ENCODE results near the gene TMEM130.

The TMEM130 gene

GRCh38 chr7:98834949-98835348, 34.9 kb downstream of the TMEM130 start:
- no peaks in the 10 kb centered on the region for H3K9me3 ChIP-seq (ENCODE audit: low read depth, low read length)
- H3K36me3 ChIP-seq (ENCODE audit: insufficient read depth, low read length) = no peaks in the 10 kb centered on the region
- no peak overlapping the region for H3K9ac ChIP-seq (ENCODE audit: insufficient read length)
- H3K4me3 ChIP-seq = no peak overlapping the region
- DNase-seq (ENCODE audit: low read depth, low spot score) = no peak
- H3K27ac ChIP-seq = no peak overlapping the region
- TF ChIP-seq EZH2 (IDR thresholded peaks at IDR 0.05) (no peak), POLR2AphosphoS5 (IDR thresholded peaks at IDR 0.05; ENCODE audit: borderline replicate concordance, low read depth, low read length) (no peak), FOXP2 (optimal IDR thresholded peaks at IDR 0.05; ENCODE audit: control extremely low read depth, extremely low read length, insufficient read depth) (no peak)

- no peaks in the 10 kb centered on the region for H3K9me3 ChIP-seq (ENCODE audit: low read depth, low read length)
- no peak overlapping the region for H3K4me3 ChIP-seq
- no peak overlapping the region for H3K27ac ChIP-seq
- TF ChIP-seq POLR2AphosphoS5 (IDR thresholded peaks at IDR 0.05; ENCODE audit: borderline replicate concordance, low read depth, low read length) = no peak
- no peak for TF ChIP-seq EZH2 (IDR thresholded peaks at IDR 0.05)
- TF ChIP-seq FOXP2 (optimal IDR thresholded peaks at IDR 0.05; ENCODE audit: control extremely low read depth, extremely low read length, insufficient read depth) = no peak
- no peak overlapping the region for H3K9ac ChIP-seq (ENCODE audit: insufficient read length)
- DNase-seq (ENCODE audit: low read depth, low spot score) = no peak
- no peaks in the 10 kb centered on the region for H3K36me3 ChIP-seq (ENCODE audit: insufficient read depth, low read length)
Observed at GRCh38 chr7:98833022-98833421, 36.8 kb downstream of the TMEM130 start.

- TF ChIP-seq POLR2AphosphoS5 (IDR thresholded peaks at IDR 0.05; ENCODE audit: borderline replicate concordance, low read depth, low read length) (no peak), EZH2 (IDR thresholded peaks at IDR 0.05) (no peak), FOXP2 (optimal IDR thresholded peaks at IDR 0.05; ENCODE audit: control extremely low read depth, extremely low read length, insufficient read depth) (no peak)
- Histone ChIP-seq H3K36me3 (ENCODE audit: insufficient read depth, low read length) (no peaks in the 10 kb centered on the region), H3K9me3 (ENCODE audit: low read depth, low read length) (no peaks in the 10 kb centered on the region), H3K4me3 (no peak overlapping the region), H3K27ac (no peak overlapping the region), H3K9ac (ENCODE audit: insufficient read length) (no peak overlapping the region)
- no peak for DNase-seq (ENCODE audit: low read depth, low spot score)
Observed at GRCh38 chr7:98831641-98832221, 38.1 kb downstream of the TMEM130 start.

GRCh38 chr7:98830972-98831548, 38.8 kb downstream of the TMEM130 start:
- Histone ChIP-seq H3K9me3 (ENCODE audit: low read depth, low read length) (no peaks in the 10 kb centered on the region), H3K4me3 (no peak overlapping the region), H3K36me3 (ENCODE audit: insufficient read depth, low read length) (no peaks in the 10 kb centered on the region), H3K9ac (ENCODE audit: insufficient read length) (no peak overlapping the region), H3K27ac (no peak overlapping the region)
- no peak for DNase-seq (ENCODE audit: low read depth, low spot score)
- no peak for TF ChIP-seq EZH2 (IDR thresholded peaks at IDR 0.05)
- TF ChIP-seq FOXP2 (optimal IDR thresholded peaks at IDR 0.05; ENCODE audit: control extremely low read depth, extremely low read length, insufficient read depth) = no peak
- no peak for TF ChIP-seq POLR2AphosphoS5 (IDR thresholded peaks at IDR 0.05; ENCODE audit: borderline replicate concordance, low read depth, low read length)

- no peaks in the 10 kb centered on the region for H3K9me3 ChIP-seq (ENCODE audit: low read depth, low read length)
- TF ChIP-seq EZH2 (IDR thresholded peaks at IDR 0.05) (no peak), POLR2AphosphoS5 (IDR thresholded peaks at IDR 0.05; ENCODE audit: borderline replicate concordance, low read depth, low read length) (no peak), FOXP2 (optimal IDR thresholded peaks at IDR 0.05; ENCODE audit: control extremely low read depth, extremely low read length, insufficient read depth) (no peak)
- H3K4me3 ChIP-seq = no peak overlapping the region
- no peaks in the 10 kb centered on the region for H3K36me3 ChIP-seq (ENCODE audit: insufficient read depth, low read length)
- DNase-seq (ENCODE audit: low read depth, low spot score) = no peak
- H3K27ac ChIP-seq = no peak overlapping the region
- no peak overlapping the region for H3K9ac ChIP-seq (ENCODE audit: insufficient read length)
Observed at GRCh38 chr7:98828368-98828767, 41.4 kb downstream of the TMEM130 start.

- Histone ChIP-seq H3K36me3 (ENCODE audit: insufficient read depth, low read length) (no peaks in the 10 kb centered on the region), H3K4me3 (no peak overlapping the region), H3K9ac (ENCODE audit: insufficient read length) (no peak overlapping the region), H3K27ac (no peak overlapping the region), H3K9me3 (ENCODE audit: low read depth, low read length) (no peaks in the 10 kb centered on the region)
- TF ChIP-seq POLR2AphosphoS5 (IDR thresholded peaks at IDR 0.05; ENCODE audit: borderline replicate concordance, low read depth, low read length) (no peak), FOXP2 (optimal IDR thresholded peaks at IDR 0.05; ENCODE audit: control extremely low read depth, extremely low read length, insufficient read depth) (no peak), EZH2 (IDR thresholded peaks at IDR 0.05) (no peak)
- DNase-seq (ENCODE audit: low read depth, low spot score) = no peak
Observed at GRCh38 chr7:98827258-98827657, 42.6 kb downstream of the TMEM130 start.

GRCh38 chr7:98826811-98827231, 43.0 kb downstream of the TMEM130 start:
- no peak for DNase-seq (ENCODE audit: low read depth, low spot score)
- Histone ChIP-seq H3K4me3 (no peak overlapping the region), H3K27ac (no peak overlapping the region), H3K9ac (ENCODE audit: insufficient read length) (no peak overlapping the region), H3K36me3 (ENCODE audit: insufficient read depth, low read length) (no peaks in the 10 kb centered on the region), H3K9me3 (ENCODE audit: low read depth, low read length) (no peaks in the 10 kb centered on the region)
- TF ChIP-seq POLR2AphosphoS5 (IDR thresholded peaks at IDR 0.05; ENCODE audit: borderline replicate concordance, low read depth, low read length) (no peak), FOXP2 (optimal IDR thresholded peaks at IDR 0.05; ENCODE audit: control extremely low read depth, extremely low read length, insufficient read depth) (no peak), EZH2 (IDR thresholded peaks at IDR 0.05) (no peak)

- H3K4me3 ChIP-seq = no peak overlapping the region
- no peak overlapping the region for H3K9ac ChIP-seq (ENCODE audit: insufficient read length)
- H3K9me3 ChIP-seq (ENCODE audit: low read depth, low read length) = no peaks in the 10 kb centered on the region
- TF ChIP-seq EZH2 (IDR thresholded peaks at IDR 0.05) = no peak
- TF ChIP-seq FOXP2 (optimal IDR thresholded peaks at IDR 0.05; ENCODE audit: control extremely low read depth, extremely low read length, insufficient read depth) = no peak
- TF ChIP-seq POLR2AphosphoS5 (IDR thresholded peaks at IDR 0.05; ENCODE audit: borderline replicate concordance, low read depth, low read length) = no peak
- no peaks in the 10 kb centered on the region for H3K36me3 ChIP-seq (ENCODE audit: insufficient read depth, low read length)
- H3K27ac ChIP-seq = no peak overlapping the region
- no peak for DNase-seq (ENCODE audit: low read depth, low spot score)
Observed at GRCh38 chr7:98826387-98826786, 43.4 kb downstream of the TMEM130 start.

GRCh38 chr7:98823226-98823625, 46.6 kb downstream of the TMEM130 start:
- no peak overlapping the region for H3K4me3 ChIP-seq
- no peak overlapping the region for H3K9ac ChIP-seq (ENCODE audit: insufficient read length)
- DNase-seq (ENCODE audit: low read depth, low spot score) = no peak
- no peaks in the 10 kb centered on the region for H3K9me3 ChIP-seq (ENCODE audit: low read depth, low read length)
- H3K27ac ChIP-seq = no peak overlapping the region
- TF ChIP-seq FOXP2 (optimal IDR thresholded peaks at IDR 0.05; ENCODE audit: control extremely low read depth, extremely low read length, insufficient read depth) (no peak), EZH2 (IDR thresholded peaks at IDR 0.05) (no peak), POLR2AphosphoS5 (IDR thresholded peaks at IDR 0.05; ENCODE audit: borderline replicate concordance, low read depth, low read length) (no peak)
- no peaks in the 10 kb centered on the region for H3K36me3 ChIP-seq (ENCODE audit: insufficient read depth, low read length)
